Calu3 (cell line): Measurements from ENCODE around the gene PRR14. TPM values are rescaled to one million over a fixed set of nuclear protein-coding genes. Genes with fewer than 3 reads are reported as not detected.
A peak's percentile ranks its signal among the peaks of the same experiment; 100 is the strongest.

Source experiments
- BruUV-seq: library from RNA; stranded (reverse); fragments of 400-500 nt; replicated peaks from 2 replicates; lab custom pipeline; 2021; lab: Mats Ljungman, UMichigan
- CTCF ChIA-PET: fragments of 300-600 bp; sonication (Branson Sonifier 250); formaldehyde crosslinking; loops from one replicate; lab custom pipeline; 2022; ENCODE audit warnings: antibody characterized with exemption; lab: Charles Lee
- DNase-seq: peaks from one replicate; pipeline ENCODE4 v3.0.0; 2022
- H3K27ac Mint-ChIP-seq: one replicate; pipeline ENCODE4 v1.8.0; 2022; ENCODE audit warnings: mixed read lengths; ENCODE audit not compliant: unreplicated experiment
- H3K27me3 Mint-ChIP-seq: one replicate; pipeline ENCODE4 v1.8.0; 2022; ENCODE audit warnings: mixed read lengths; ENCODE audit not compliant: unreplicated experiment
- H3K36me3 Mint-ChIP-seq: one replicate; pipeline ENCODE4 v1.8.0; 2022; ENCODE audit warnings: mild to moderate bottlenecking, moderate library complexity, mixed read lengths; ENCODE audit not compliant: insufficient read depth, unreplicated experiment
- H3K4me1 Mint-ChIP-seq: one replicate; pipeline ENCODE4 v1.8.0; 2022; ENCODE audit warnings: mild to moderate bottlenecking, low read depth, mixed read lengths; ENCODE audit not compliant: unreplicated experiment
- H3K4me3 Mint-ChIP-seq: one replicate; pipeline ENCODE4 v1.8.0; 2022; ENCODE audit warnings: mild to moderate bottlenecking, low read depth, moderate library complexity, mixed read lengths; ENCODE audit not compliant: unreplicated experiment
- H3K9me3 Mint-ChIP-seq: one replicate; pipeline ENCODE4 v1.8.0; 2022; ENCODE audit warnings: low read depth, mixed read lengths; ENCODE audit not compliant: unreplicated experiment
- CTCF ChIP-seq: fragments of 200-600 bp; IDR thresholded peaks from one replicate; pipeline ENCODE4 v1.8.0; 2022; ENCODE audit warnings: antibody characterized with exemption; ENCODE audit not compliant: unreplicated experiment
- intact Hi-C: fragments of 100-400 bp; cut with micrococcal nuclease; formaldehyde crosslinking; loops from one replicate; pipeline ENCODE4 v1.10.0; 2022; ENCODE audit not compliant: unreplicated experiment
- total RNA-seq: library from RNA; stranded (reverse); gene quantifications from 2 replicates; pipeline ENCODE4 v1.2.3, GENCODE V29; 2022

The PRR14 gene
- total RNA-seq, 1 experiment from 2014 or later, result 47.4 TPM

GRCh38 chr16:30658731-30659506 lies 8.2 kb downstream of the PRR14 start:
- intact Hi-C loops, result loop anchor here (2.0 to 5.0 kb wide), 2 partner anchors 20 to 38 kb away; partner anchors contain the start of gene SRCAP
- peak overlapping the region; percentile 91 for H3K4me3 Mint-ChIP-seq
- no peaks in the 10 kb centered on the region for H3K27me3 Mint-ChIP-seq
- peak; percentile 37 for TF ChIP-seq CTCF
- H3K9me3 Mint-ChIP-seq, result no peaks in the 10 kb centered on the region
- CTCF ChIA-PET, result interaction anchor here (0.7 to 2.4 kb wide), 9 partner anchors 8 to 283 kb away, joined by 3 to 16 read pairs (median 4); partner anchors contain the start of genes DCTPP1, PHKG2, PRR14 and ZNF48
- peaks cover 28% of the 10 kb centered on the region for H3K4me1 Mint-ChIP-seq
- H3K27ac Mint-ChIP-seq, result peak overlapping the region; percentile 99
- peak; percentile 83 for DNase-seq
- H3K36me3 Mint-ChIP-seq, result peaks cover 80% of the 10 kb centered on the region
- BruUV-seq, result TSS peak; percentile 73

- peak overlapping the region; percentile 91 for H3K4me3 Mint-ChIP-seq
- TF ChIP-seq CTCF, result peak; percentile 11
- no TSS peak for BruUV-seq
- H3K27me3 Mint-ChIP-seq, result no peaks in the 10 kb centered on the region
- intact Hi-C loops, result loop anchor here (2.0 to 5.0 kb wide), 2 partner anchors 19 to 38 kb away; partner anchors contain the start of gene SRCAP
- CTCF ChIA-PET, result interaction anchor here (1.2 to 2.4 kb wide), 6 partner anchors 9 to 282 kb away, joined by 4 to 16 read pairs (median 6); partner anchors contain the start of genes DCTPP1, PRR14 and ZNF48
- peak; percentile 67 for DNase-seq
- H3K4me1 Mint-ChIP-seq, result peaks cover 28% of the 10 kb centered on the region
- H3K27ac Mint-ChIP-seq, result peak overlapping the region; percentile 29
- H3K36me3 Mint-ChIP-seq, result peaks cover 82% of the 10 kb centered on the region
- H3K9me3 Mint-ChIP-seq, result no peaks in the 10 kb centered on the region
These were observed 9.0 kb downstream of the PRR14 start for GRCh38 chr16:30659507-30660423.

- Mint-ChIP-seq H3K4me3 (peak overlapping the region; percentile 91), H3K36me3 (peaks cover 88% of the 10 kb centered on the region), H3K27ac (peak overlapping the region; percentile 29), H3K27me3 (no peaks in the 10 kb centered on the region), H3K4me1 (peaks cover 28% of the 10 kb centered on the region), H3K9me3 (no peaks in the 10 kb centered on the region)
- CTCF ChIA-PET, result interaction anchor here (0.6 to 2.4 kb wide), 3 partner anchors 10 to 579 kb away, joined by 3 to 16 read pairs (median 6); partner anchors contain the start of gene PRR14
- BruUV-seq, result TSS peak; percentile 11
- intact Hi-C loops, result no loop called here
- no peak for TF ChIP-seq CTCF
- DNase-seq, result no peak
These were observed 9.9 kb downstream of the PRR14 start for GRCh38 chr16:30660424-30661261.
